GM19397 (cell line): ENCODE data around the gene IFI30.
A peak's percentile ranks its signal among the peaks of the same experiment; 100 is the strongest.

ENCODE experiments used
- ATAC-seq: cut with Tn5 transposase; IDR thresholded peaks from one replicate; pipeline ENCODE4 v1.9.1; 2021; ENCODE audit warnings: mild to moderate bottlenecking, moderate library complexity; ENCODE audit not compliant: unreplicated experiment

The IFI30 gene

DNA sequence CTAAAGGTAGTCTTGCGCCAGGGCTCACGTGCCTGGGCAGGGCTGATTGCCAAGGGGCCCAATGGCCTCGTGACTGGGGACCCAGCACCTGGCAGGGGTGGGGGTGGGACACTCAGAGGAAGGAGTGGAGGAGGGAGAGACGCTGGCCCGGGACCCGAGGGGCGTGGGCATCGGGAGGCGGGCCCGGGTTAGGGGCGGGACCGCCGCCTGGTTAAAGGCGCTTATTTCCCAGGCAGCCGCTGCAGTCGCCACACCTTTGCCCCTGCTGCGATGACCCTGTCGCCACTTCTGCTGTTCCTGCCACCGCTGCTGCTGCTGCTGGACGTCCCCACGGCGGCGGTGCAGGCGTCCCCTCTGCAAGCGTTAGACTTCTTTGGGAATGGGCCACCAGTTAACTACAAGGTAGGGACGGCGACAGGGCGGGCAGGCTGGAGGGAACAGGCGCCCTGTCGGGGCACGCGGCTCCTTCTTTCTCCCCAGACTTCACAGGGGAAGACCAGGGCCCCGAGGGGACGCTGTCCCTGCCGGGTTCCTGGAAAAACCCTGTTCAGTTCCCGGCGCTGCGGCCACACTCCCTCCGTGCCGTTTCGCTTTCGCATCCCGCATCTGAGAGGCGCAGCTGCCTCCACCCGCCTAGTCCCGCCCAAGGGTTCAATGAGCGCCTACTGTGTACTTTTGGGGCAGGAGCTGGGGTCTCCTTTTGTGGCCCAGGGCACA is at the start of gene IFI30:
IFI30 (plus strand) TSS at position 242 of the 717 bp plus-strand sequence; CDS start at position 271, 29 bp downstream.
- peak; percentile 55 for ATAC-seq

GRCh38 chr19:18123819-18124218 is 49.8 kb upstream of the IFI30 start:
- ATAC-seq, result no peak

DNA sequence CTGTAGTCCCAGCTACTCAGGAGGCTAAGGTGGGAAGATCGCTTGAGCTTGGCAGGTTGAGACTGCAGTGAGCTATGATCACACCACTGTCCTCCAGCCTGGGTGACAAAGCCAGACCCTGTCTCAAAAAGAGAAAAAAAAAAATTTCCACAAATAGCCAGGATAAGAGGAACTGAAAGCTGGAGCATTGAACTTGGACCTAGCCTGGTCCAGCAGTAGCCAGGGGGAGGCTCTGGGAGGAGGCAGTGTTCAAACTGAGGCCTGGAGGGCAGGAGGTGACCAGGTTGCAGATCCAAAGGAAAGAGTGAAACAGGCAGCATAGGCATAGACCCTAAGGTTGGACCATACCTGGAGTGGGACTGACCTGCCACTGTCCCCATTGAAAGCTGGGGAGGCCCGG is 47.5 kb upstream of the IFI30 start:
- no peak for ATAC-seq

- ATAC-seq, result no peak
These were observed 45.6 kb upstream of the IFI30 start for GRCh38 chr19:18128044-18128443.

DNA sequence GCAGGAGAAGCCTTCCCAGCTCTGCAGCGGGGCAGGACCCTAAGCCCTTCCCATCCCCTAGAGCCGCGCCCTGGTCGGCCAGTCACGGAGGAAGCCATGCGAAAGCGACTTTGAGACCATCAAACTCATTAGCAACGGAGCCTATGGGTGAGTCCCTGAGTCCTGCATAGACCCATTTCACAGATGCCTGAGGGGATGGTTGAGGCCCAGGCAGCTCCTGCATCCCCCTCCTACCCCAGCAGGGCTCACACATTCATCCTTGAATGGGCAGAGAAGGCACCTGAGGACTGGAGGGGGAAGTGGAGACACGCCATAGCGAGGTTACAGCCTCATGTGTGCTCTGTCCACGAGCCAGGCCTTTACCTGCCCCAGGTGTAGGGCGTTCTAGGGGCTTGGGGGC is 44.8 kb upstream of the IFI30 start:
- no peak for ATAC-seq

DNA sequence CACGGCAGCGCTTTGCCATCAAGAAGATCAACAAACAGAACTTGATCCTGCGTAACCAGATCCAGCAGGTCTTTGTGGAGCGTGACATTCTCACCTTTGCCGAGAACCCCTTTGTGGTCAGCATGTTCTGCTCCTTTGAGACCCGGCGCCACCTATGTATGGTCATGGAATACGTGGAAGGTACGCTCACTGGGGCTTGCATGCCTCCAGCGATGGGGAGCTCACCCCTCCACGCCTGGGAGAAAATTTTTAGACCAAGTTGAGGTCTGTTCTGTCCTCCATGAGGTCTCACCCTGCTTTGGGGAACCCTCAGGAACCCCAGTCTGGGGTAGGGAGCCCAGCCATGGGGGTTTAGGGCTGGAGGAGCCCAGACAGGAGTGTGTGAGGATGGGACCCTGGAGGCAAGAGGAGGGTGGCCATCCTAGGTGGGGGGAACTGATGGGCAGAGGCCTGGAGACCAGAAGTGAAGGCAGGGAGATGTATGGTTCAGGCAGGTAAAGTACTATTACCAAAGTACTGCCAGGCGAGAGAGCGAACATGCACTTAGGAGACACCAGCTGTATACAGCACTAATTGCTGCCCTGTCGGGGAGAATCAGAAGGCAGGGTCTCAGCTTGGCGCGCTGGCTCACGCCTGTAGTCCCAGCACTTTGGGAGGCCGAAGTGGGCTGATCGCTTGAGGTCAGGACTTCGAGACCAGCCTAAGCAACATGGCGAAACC is 42.9 kb upstream of the IFI30 start:
- no peak for ATAC-seq

DNA sequence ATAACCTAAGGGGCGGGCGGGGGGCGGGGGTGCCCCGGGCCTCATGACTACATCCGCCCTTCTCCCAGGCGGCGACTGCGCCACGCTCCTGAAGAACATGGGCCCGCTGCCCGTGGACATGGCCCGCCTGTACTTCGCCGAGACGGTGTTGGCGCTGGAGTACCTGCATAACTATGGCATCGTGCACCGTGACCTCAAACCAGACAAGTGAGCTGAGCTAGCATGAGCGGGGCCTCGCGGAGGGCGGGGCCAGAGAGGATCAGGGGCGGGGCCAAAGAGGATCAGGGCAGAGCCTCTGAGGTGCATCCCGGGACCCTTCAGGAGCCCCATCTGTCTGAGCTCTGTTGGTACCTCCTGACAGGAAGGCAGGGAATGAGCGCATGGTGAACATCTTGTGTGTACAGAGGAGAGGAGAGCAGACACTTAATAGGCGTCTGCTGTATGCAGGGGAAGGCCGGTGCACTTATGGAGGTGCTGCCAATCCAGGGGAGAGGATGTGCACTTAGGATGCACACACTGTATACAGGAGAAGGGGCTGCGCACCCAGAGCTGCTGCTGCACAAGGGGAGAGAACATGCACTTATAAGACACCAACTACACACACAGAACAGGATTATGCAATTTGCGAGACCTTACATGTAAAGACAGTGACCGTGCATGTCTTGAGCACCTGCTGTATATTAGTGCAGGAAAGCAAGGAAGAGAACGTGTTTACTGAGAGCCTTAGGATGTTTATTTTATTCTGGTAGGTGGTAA is 41.6 kb upstream of the IFI30 start:
- no peak for ATAC-seq

- ATAC-seq, result no peak
These were observed 37.7 kb upstream of the IFI30 start for GRCh38 chr19:18135712-18136584.

GRCh38 chr19:18137242-18137641 is 36.4 kb upstream of the IFI30 start:
- ATAC-seq, result no peak

DNA sequence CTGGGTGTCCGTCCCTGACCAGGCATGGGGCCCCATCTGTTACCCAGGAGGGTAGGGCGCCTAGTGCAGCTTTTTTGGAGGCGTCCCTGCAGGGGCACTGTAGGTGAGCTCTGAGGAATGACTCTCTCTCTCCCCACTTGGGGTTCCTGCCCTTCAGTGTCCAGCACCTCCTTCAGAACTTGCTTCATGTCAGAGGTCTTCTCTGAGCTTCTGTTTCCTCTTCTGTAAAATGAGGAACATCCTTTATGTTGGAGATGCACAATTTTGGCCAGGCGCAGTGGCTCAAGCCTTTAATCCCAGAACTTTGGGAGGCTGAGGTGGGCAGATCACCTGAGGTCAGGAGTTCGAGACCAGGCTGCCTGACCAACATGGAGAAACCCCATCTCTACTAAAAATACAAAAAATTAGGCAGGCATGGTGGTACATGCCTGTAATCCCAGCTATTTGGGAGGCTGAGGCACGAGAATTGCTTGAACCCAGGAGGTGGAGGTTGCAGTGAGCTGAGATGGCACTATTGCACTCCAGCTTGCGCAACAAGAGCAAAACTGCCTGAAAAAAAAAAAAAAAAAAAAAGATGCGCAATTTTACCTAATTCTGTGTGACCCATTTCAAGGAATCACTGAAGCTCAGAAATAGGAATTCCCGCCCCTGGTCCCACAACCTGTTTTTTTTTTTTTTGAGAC is 35.8 kb upstream of the IFI30 start:
- no peak for ATAC-seq

GRCh38 chr19:18140473-18140872 is 33.1 kb upstream of the IFI30 start:
- no peak for ATAC-seq

- no peak for ATAC-seq
These were observed 32.6 kb upstream of the IFI30 start for GRCh38 chr19:18141031-18141430.

- ATAC-seq, result no peak
These were observed 29.7 kb upstream of the IFI30 start for GRCh38 chr19:18143902-18144301.

DNA sequence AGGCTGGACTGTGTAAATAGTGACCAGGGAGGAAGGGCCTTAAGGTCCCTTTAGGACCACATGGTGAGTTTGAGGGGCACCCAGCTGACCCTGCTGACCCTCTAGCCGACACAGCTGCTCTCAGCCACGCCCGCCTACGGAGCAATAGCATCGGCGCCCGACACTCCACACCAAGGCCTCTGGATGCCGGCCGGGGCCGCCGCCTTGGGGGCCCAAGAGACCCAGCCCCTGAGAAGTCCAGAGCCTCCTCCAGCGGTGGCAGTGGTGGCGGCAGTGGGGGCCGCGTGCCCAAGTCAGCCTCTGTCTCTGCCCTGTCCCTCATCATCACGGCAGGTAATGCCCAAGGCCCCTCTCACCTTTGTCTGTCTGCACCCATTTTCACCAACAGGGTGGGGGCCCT is 29.3 kb upstream of the IFI30 start:
- no peak for ATAC-seq

GRCh38 chr19:18144906-18145305 is 28.7 kb upstream of the IFI30 start:
- ATAC-seq, result no peak

DNA sequence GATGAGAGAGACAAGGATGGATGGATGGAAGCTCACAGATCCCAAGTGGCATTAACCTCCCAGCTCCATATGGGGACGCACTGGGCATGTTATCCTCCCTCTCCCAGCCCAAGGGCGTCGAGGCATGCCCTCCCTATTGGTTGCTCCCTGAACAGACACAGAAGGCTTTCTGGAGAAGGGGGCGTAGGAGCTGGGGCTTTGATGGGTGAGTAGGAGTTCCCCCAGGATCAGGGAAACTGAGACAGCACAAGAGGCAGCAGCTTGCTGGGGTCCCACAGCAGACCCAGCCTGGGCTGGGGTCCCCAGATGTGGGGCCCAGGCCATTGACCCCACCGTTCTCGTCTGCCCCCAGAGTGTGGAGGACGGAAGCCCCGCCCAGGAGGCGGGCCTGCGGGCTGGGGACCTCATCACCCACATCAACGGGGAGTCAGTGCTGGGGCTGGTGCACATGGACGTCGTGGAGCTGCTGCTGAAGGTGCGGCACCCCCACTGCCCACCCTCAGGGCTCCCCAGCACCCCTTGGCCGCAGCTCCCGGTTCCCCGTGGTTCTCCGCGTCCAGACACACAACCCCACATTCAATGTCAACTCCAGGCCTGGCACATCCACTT is 28.1 kb upstream of the IFI30 start:
- no peak for ATAC-seq

DNA sequence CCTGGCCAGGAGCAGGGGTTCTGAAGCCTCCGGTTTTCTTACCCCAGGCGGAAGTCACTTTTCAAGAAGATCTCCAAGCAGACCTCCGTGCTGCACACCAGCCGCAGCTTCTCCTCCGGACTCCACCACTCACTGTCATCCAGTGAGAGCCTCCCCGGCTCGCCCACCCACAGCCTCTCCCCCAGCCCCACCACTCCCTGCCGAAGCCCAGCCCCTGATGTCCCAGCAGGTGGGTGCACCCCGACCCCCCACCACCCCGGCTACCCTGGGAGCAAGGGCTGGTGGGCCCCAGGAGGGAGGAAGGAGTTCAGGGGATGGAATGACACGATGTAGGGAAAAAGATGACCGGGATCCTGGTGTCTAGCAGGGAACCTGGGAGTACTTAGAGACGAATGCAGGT is 26.2 kb upstream of the IFI30 start:
- ATAC-seq, result no peak

DNA sequence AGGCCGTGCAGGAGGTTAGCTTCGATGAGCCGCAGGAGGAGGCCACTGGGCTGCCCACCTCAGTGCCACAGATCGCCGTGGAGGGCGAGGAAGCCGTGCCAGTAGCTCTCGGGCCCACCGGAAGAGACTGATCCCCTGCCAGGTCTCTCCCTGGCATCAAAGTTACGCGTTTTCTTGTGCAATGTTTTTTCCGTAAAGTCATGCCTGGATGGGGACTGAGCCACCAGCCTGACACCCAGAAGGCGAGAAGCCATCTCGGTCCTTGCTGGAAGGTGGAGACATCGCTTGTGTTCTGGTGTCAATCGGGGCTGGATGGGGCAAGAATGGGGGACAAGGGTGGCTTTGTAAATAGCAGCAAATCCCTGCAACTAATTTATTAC is 24.0 kb upstream of the IFI30 start:
- no peak for ATAC-seq

GRCh38 chr19:18150776-18151624 is 22.6 kb upstream of the IFI30 start:
- no peak for ATAC-seq
